Progenitor cell of endocrine pancreas (in vitro differentiated cells): ENCODE data around the gene GDF7. TPM values are rescaled to one million over a fixed set of nuclear protein-coding genes. Genes with fewer than 3 reads are reported as not detected.

Source experiments
- DNase-seq: peaks from one replicate; pipeline ENCODE4 v3.0.0; 2021; ENCODE audit warnings: low spot score; ENCODE audit not compliant: unreplicated experiment
- H3K27ac Mint-ChIP-seq: 2 replicates; pipeline ENCODE4 v1.8.0; 2021; ENCODE audit warnings: mild to moderate bottlenecking, moderate library complexity, mixed read lengths
- H3K27me3 Mint-ChIP-seq: 2 replicates; pipeline ENCODE4 v1.8.0; 2021; ENCODE audit warnings: mixed read lengths
- H3K36me3 Mint-ChIP-seq: 2 replicates; pipeline ENCODE4 v1.8.0; 2022; ENCODE audit warnings: mixed read lengths; ENCODE audit not compliant: insufficient read depth
- H3K4me1 Mint-ChIP-seq: 2 replicates; pipeline ENCODE4 v1.8.0; 2021; ENCODE audit warnings: low read depth, mixed read lengths
- H3K4me3 Mint-ChIP-seq: 2 replicates; pipeline ENCODE4 v1.8.0; 2021; ENCODE audit warnings: low read depth, mild to moderate bottlenecking, moderate library complexity, mixed read lengths
- H3K9me3 Mint-ChIP-seq: 2 replicates; pipeline ENCODE4 v1.8.0; 2021; ENCODE audit warnings: low read depth, mixed read lengths
- total RNA-seq: library from RNA; stranded (reverse); gene quantifications from 2 replicates; pipeline ENCODE4 v1.2.1, GENCODE V29; 2021
- TF ChIP-seq, protein P1 (sequence below): fragments of 200-600 bp; sonication (generic); IDR thresholded peaks from one replicate; pipeline ENCODE4 v1.5.0; 2021; ENCODE audit warnings: antibody characterized with exemption, mild to moderate bottlenecking; ENCODE audit not compliant: unreplicated experiment

GDF7 gene
- total RNA-seq, 1 donor from 2014 or later = 0.17 TPM

DNA sequence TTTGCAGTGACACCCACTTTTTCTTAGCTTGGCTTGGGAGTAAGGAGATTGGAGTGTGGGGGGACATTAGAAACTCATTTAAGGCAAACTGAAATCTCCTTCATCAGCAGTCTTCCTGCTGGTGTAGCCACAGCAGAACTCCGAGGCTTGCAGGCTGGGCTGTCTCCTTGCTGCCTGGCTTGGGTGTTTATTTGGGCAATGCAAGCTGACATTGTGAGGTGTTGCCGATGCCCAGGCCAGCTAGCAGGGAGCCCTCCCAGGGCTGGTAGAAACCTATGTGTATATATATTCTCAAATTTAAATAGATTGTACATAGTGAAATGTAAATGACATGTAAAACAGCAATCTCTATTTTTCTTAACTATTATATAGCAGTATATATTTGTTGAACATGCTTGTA is 11.8 kb downstream of the GDF7 start:
- Mint-ChIP-seq H3K4me3 (no peak overlapping the region), H3K36me3 (peaks cover 1% of the 10 kb centered on the region), H3K27me3 (peaks cover 20% of the 10 kb centered on the region), H3K27ac (no peak overlapping the region), H3K4me1 (no peaks in the 10 kb centered on the region), H3K9me3 (no peaks in the 10 kb centered on the region)
- TF ChIP-seq, protein P1, sequence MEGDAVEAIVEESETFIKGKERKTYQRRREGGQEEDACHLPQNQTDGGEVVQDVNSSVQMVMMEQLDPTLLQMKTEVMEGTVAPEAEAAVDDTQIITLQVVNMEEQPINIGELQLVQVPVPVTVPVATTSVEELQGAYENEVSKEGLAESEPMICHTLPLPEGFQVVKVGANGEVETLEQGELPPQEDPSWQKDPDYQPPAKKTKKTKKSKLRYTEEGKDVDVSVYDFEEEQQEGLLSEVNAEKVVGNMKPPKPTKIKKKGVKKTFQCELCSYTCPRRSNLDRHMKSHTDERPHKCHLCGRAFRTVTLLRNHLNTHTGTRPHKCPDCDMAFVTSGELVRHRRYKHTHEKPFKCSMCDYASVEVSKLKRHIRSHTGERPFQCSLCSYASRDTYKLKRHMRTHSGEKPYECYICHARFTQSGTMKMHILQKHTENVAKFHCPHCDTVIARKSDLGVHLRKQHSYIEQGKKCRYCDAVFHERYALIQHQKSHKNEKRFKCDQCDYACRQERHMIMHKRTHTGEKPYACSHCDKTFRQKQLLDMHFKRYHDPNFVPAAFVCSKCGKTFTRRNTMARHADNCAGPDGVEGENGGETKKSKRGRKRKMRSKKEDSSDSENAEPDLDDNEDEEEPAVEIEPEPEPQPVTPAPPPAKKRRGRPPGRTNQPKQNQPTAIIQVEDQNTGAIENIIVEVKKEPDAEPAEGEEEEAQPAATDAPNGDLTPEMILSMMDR = no peak
- no peak for DNase-seq

DNA sequence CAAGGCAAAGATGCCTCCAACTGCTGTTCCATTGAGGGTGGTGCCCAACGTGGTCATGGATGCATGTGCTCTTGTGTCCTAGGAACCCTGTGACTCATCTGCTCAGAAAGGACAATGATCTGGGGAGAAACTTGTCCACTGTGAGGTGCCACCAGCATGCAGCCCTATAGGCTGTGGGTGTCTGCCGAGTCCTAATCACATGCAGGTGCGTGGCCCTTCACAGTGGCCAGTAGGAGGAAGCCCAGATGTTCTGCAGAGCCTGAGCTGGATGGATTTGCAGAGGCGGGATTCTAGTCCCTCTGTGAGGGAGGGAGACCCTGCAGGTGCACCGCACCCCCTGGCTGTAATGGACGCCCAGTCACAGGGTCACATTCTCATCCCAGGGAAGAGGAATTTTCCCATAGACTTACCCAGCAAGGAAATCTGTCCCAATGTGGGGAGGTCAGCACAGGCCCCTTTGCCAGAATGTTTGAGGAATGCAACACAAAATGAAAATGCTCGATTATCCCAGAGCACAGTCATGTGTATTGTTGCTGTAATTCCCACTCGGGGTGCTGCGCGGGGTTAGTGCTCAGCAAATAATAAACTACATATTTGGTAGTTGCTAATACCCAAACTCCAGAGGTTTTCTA is 13.9 kb downstream of the GDF7 start:
- DNase-seq = no peak
- TF ChIP-seq, protein P1 = no peak
- Mint-ChIP-seq H3K27ac (no peak overlapping the region), H3K27me3 (no peaks in the 10 kb centered on the region), H3K36me3 (peaks cover 4% of the 10 kb centered on the region), H3K9me3 (no peaks in the 10 kb centered on the region), H3K4me3 (no peak overlapping the region), H3K4me1 (no peaks in the 10 kb centered on the region)

DNA sequence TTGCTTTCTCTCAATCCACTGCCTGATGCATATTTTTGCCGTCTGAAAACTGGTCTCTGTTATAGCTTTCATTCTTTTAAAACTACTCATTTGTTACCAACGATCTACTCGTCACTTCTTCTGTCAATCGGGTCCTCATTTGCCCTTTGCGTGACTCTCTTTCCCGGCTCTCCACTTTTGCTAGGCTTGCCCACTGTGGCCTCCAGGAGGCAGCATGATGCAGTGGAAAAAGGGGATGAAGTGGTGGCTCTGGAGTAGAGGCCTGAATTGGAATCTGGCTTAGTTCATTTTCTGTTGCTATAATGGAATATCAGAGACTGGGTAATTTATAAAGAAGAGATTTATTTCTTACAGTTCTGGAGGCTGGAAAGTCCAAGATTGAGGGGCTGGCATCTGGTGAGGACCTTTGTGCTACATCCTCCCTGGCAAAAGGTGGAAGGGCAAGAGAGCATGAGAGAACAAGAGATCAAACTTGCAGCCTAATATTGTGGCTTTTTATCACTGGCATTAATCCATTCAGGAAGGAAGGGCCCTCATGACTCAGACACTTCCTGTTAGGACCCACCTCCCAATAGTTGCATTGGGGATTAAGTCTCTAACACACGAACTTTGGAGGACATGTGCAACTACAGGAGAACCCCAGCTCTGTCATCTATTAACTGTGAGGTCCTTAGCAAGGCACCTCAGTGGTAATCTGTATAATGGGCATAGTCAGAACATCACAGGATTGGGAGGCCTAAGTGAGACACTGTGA is 15.4 kb downstream of the GDF7 start:
- H3K36me3 Mint-ChIP-seq = peaks cover 8% of the 10 kb centered on the region
- TF ChIP-seq, protein P1 = peak; percentile 68
- no peak for DNase-seq
- peak overlapping the region; percentile 9 for H3K27ac Mint-ChIP-seq
- H3K27me3 Mint-ChIP-seq = no peaks in the 10 kb centered on the region
- H3K4me1 Mint-ChIP-seq = no peaks in the 10 kb centered on the region
- no peak overlapping the region for H3K4me3 Mint-ChIP-seq
- H3K9me3 Mint-ChIP-seq = no peaks in the 10 kb centered on the region

DNA sequence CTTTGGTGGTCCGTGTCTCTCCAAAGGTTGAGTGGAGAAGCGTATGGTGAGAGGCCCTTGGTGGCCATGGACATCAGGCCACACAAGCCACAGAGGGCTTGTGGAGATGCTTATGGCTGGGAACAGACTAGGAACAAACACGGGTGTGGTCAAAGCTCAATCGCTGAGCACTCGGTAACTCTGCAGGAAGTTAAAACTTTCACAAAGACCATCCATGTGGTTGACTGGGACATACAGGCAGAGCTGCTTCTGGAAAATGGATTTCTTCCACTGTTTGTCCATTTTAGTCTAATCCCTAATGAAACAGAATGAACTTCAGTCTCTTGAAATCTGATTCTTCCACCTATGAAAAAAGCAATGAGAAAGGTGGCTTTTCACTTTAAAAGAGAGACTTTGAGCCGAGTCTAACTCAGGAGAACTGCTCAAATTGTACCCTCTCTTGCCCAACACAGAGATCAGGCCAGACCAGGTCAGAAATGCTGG is 17.7 kb downstream of the GDF7 start:
- TF ChIP-seq, protein P1 = no peak
- no peaks in the 10 kb centered on the region for H3K27me3 Mint-ChIP-seq
- H3K36me3 Mint-ChIP-seq = peaks cover 20% of the 10 kb centered on the region
- no peak overlapping the region for H3K4me3 Mint-ChIP-seq
- no peak for DNase-seq
- no peak overlapping the region for H3K27ac Mint-ChIP-seq
- peaks cover 2% of the 10 kb centered on the region for H3K4me1 Mint-ChIP-seq
- H3K9me3 Mint-ChIP-seq = no peaks in the 10 kb centered on the region

DNA sequence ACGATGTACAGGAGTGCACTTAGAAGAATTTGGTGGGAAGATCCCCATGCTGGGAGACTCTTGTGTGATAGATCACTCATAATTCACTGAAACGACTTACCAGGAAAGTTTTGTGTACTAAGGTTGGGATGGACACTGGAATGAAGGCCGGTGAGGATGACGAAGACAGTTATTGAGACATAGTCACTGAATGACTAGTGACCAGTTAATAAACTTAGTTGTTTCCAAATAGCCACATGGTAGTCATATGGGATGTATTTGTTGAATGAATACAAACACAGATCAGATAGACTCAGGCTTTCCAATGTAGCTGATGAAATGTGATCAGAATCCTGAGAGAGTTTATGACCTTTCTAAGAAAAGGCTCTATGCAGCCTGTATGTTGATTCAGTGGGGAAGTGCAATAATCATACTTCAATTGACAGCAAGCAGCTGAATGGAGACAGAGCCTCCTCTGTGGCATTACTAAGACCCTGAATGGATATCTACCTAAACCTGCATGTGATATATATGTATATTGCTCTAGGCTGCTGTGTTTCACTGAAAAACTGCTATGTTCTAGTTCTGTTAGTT is 20.4 kb downstream of the GDF7 start:
- H3K27ac Mint-ChIP-seq = peak overlapping the region; percentile 75
- TF ChIP-seq, protein P1 = no peak
- no peaks in the 10 kb centered on the region for H3K27me3 Mint-ChIP-seq
- H3K9me3 Mint-ChIP-seq = no peaks in the 10 kb centered on the region
- peaks cover 20% of the 10 kb centered on the region for H3K36me3 Mint-ChIP-seq
- no peak overlapping the region for H3K4me3 Mint-ChIP-seq
- peaks cover 5% of the 10 kb centered on the region for H3K4me1 Mint-ChIP-seq
- no peak for DNase-seq
